GM04504 (cell line): Measurements from ENCODE around the gene BAG5.

Experiments
- DNase-seq: peaks from one replicate; pipeline ENCODE4 v3.0.0-alpha.2; 2012; ENCODE audit warnings: low read depth

Gene BAG5

GRCh38 chr14:103546652-103547454 lies 15.6 kb downstream of the BAG5 start:
- no peak for DNase-seq

- DNase-seq, result no peak
Observed at GRCh38 chr14:103545915-103546651, 16.4 kb downstream of the BAG5 start.

- DNase-seq, result no peak
Observed at GRCh38 chr14:103545219-103545914, 17.1 kb downstream of the BAG5 start.

- DNase-seq, result no peak
Observed at GRCh38 chr14:103544388-103545218, 17.9 kb downstream of the BAG5 start.

GRCh38 chr14:103543721-103544387 lies 18.6 kb downstream of the BAG5 start:
- DNase-seq, result no peak

GRCh38 chr14:103543140-103543539 lies 19.3 kb downstream of the BAG5 start:
- no peak for DNase-seq

GRCh38 chr14:103542605-103543088 lies 19.8 kb downstream of the BAG5 start:
- DNase-seq, result no peak

- no peak for DNase-seq
Observed at GRCh38 chr14:103541709-103542604, 20.5 kb downstream of the BAG5 start.

GRCh38 chr14:103540821-103541708 lies 21.4 kb downstream of the BAG5 start:
- DNase-seq, result no peak

- DNase-seq, result no peak
Observed at GRCh38 chr14:103539056-103539825, 23.2 kb downstream of the BAG5 start.

- DNase-seq, result no peak
Observed at GRCh38 chr14:103538291-103539055, 24.0 kb downstream of the BAG5 start.

- DNase-seq, result no peak
Observed at GRCh38 chr14:103537175-103537990, 25.1 kb downstream of the BAG5 start.

GRCh38 chr14:103536693-103537092 lies 25.8 kb downstream of the BAG5 start:
- DNase-seq, result no peak

- no peak for DNase-seq
Observed at GRCh38 chr14:103535891-103536565, 26.4 kb downstream of the BAG5 start.

GRCh38 chr14:103535081-103535890 lies 27.2 kb downstream of the BAG5 start:
- no peak for DNase-seq
